Measurements from ENCODE around the gene SPATA2L. TPM values are rescaled to one million over a fixed set of nuclear protein-coding genes. Genes with fewer than 3 reads are reported as not detected.

The SPATA2L gene
- total and polyA plus RNA-seq, 2 of the 8 experiments (the other 6 are each of a cell fraction or from before 2014, with no cell fraction given), result 9.3 to 12.5 TPM

DNA sequence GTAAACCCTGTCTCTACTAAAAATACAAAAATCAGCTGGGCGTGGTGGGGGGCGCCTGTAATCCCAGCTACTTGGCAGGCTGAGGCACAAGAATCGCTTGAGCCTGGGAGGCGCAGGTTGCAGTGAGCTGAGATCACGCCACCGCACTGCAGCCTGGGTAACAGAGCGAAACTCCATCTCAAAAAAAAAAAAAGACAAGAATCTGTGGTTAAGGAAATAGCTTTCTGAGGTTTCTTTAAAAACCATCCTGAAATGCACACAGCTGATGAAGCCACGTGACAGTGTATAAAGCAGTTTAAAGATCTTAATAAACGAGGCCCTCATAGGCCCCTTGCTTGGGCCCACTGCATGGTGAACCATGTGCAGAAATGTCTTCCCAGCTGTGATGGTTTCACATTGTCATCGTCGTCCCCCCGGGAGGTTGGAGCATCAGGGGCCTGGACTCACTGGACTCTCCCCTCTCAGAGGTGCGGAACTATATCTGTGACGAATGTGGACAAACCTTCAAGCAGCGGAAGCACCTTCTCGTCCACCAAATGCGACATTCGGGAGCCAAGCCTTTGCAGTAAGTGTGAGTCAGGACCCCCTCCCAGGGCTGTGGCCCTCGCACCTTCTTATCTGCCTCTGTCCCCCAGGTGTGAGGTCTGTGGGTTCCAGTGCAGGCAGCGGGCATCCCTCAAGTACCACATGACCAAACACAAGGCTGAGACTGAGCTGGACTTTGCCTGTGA is 36.0 kb upstream of the SPATA2L start:
- CTCF ChIA-PET (ENCODE audit: partially characterized antibody), result interaction anchor here (0.8 to 7.8 kb wide), 6 partner anchors 8 to 123 kb away, joined by 3 to 69 read pairs (median 4); no protein-coding TSS in a partner anchor
- Histone ChIP-seq H3K4ac (replicated peaks; ENCODE audit: insufficient read length, low read depth, low read length) (no peak overlapping the region), H3K9me3 (ENCODE audit: insufficient read depth in 2 of 2, low read depth in 1 of 2, low read length in 1 of 2) (no peaks in the 10 kb centered on the region), H3K23ac (ENCODE audit: insufficient read length) (no peak overlapping the region), H2BK15ac (ENCODE audit: low read length) (no peak overlapping the region), H3K9ac (replicated peaks in 1 of 4; ENCODE audit: extremely low read depth in 1 of 4, low read depth in 3 of 4, low read length in 3 of 4) (no peak overlapping the region), H4K8ac (ENCODE audit: extremely low read depth, insufficient read depth, low read length) (peak overlapping the region; percentile 45; the same call in 1 of the 2 replicates), H4K20me1 (replicated peaks in 1 of 2; ENCODE audit: control insufficient read depth in 1 of 2, insufficient read depth in 2 of 2, low read length in 2 of 2) (peaks cover 3 to 6% of the 10 kb centered on the region in 2 experiments), H3K4me1 (replicated peaks in 1 of 4; ENCODE audit: control insufficient read depth in 3 of 4, insufficient read depth in 4 of 4, low read length in 3 of 4) (no peaks in the 10 kb centered on the region), H3K56ac (replicated peaks; ENCODE audit: insufficient read length, low read depth, low read length) (no peak overlapping the region), H3K79me1 (ENCODE audit: low read depth, low read length) (no peaks in the 10 kb centered on the region), H4K91ac (replicated peaks; ENCODE audit: insufficient read length, low read length) (no peak overlapping the region), H3K4me3 (ENCODE audit: extremely low read depth in 1 of 4, insufficient read depth in 2 of 4, low read depth in 3 of 4, low read length in 4 of 4) (no peak overlapping the region), H2BK12ac (ENCODE audit: low read depth, low read length) (no peak overlapping the region), H2BK5ac (ENCODE audit: low read depth, low read length) (no peak overlapping the region), H4K5ac (ENCODE audit: insufficient read length, low read depth, low read length) (no peak overlapping the region), H2BK20ac (ENCODE audit: low read length) (no peak overlapping the region), H2BK120ac (replicated peaks; ENCODE audit: low read depth, low read length) (no peak overlapping the region), H3K36me3 (ENCODE audit: control insufficient read depth in 2 of 4, insufficient read depth in 4 of 4, low read length in 3 of 4) (peaks cover 22 to 59% (median 46%) of the 10 kb centered on the region in 4 experiments), H3K4me2 (ENCODE audit: insufficient read depth in 1 of 2, low read depth in 2 of 2, low read length in 2 of 2) (no peak overlapping the region), H3K27ac (ENCODE audit: low read depth, low read length) (no peak overlapping the region; the same call in 1 of the 2 replicates), H3K79me2 (ENCODE audit: control insufficient read depth in 1 of 2, insufficient read depth in 2 of 2, low read length in 2 of 2) (no peaks in the 10 kb centered on the region), H3K18ac (ENCODE audit: extremely low read depth, low read length) (no peak overlapping the region), H3K14ac (ENCODE audit: insufficient read length) (no peak overlapping the region), H2AFZ (ENCODE audit: low read length) (no peak overlapping the region), H3K23me2 (ENCODE audit: low read depth, low read length) (no peaks in the 10 kb centered on the region), H2AK5ac (ENCODE audit: low read depth, low read length) (no peak overlapping the region), H3K27me3 (replicated peaks in 1 of 4; ENCODE audit: control insufficient read depth in 3 of 4, extremely low read depth in 1 of 4, insufficient read depth in 3 of 4, low read length in 3 of 4) (no peaks in the 10 kb centered on the region)
- POLR2A ChIA-PET (ENCODE audit: partially characterized antibody), result interaction anchor here (0.6 to 16.1 kb wide), 9 partner anchors 9 to 521 kb away, joined by 3 to 193 read pairs (median 3); no protein-coding TSS in a partner anchor
- no peak for FAIRE-seq
- TF ChIP-seq TEAD4 (IDR thresholded peaks at IDR 0.05; ENCODE audit: low read depth, low read length), result no peak
- 0 out of 2 replicates have a peak, but pooled peaks have one; percentile 49 for TF ChIP-seq POLR2AphosphoS5 (IDR thresholded peaks at IDR 0.05; ENCODE audit: low read depth, low read length)
- TF ChIP-seq MAX (IDR thresholded peaks at IDR 0.05), result no peak
- TF ChIP-seq, protein P1, sequence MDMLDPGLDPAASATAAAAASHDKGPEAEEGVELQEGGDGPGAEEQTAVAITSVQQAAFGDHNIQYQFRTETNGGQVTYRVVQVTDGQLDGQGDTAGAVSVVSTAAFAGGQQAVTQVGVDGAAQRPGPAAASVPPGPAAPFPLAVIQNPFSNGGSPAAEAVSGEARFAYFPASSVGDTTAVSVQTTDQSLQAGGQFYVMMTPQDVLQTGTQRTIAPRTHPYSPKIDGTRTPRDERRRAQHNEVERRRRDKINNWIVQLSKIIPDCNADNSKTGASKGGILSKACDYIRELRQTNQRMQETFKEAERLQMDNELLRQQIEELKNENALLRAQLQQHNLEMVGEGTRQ (IDR thresholded peaks at IDR 0.05; ENCODE audit: low read length), result no peak
- 95% methylated on average over 20 of the region's 20 CpGs; no CpG with 5 or more reads in 1 of the 2 experiments for WGBS, 2 experiments (ENCODE audit: extremely low coverage in 1 of 2, insufficient coverage in 1 of 2, insufficient read length in 1 of 2, insufficient replicate concordance in 2 of 2, low coverage in 1 of 2, low lambda C conversion rate in 2 of 2, missing lambda C conversion rate in 1 of 2)
- DNase-seq (ENCODE audit: low read depth in 1 of 2, low spot score in 2 of 2), result no peak

Measured in H1 (cell line).